NCI-H524 treated with DMSO at 0.1 percent for 48 hours (cell line): ENCODE measurements around the gene PROSER2.

Experiments used
- DNase-seq: peaks from one replicate; lab custom pipeline; 2025; lab: John Stamatoyannopoulos, UW

Gene PROSER2

DNA sequence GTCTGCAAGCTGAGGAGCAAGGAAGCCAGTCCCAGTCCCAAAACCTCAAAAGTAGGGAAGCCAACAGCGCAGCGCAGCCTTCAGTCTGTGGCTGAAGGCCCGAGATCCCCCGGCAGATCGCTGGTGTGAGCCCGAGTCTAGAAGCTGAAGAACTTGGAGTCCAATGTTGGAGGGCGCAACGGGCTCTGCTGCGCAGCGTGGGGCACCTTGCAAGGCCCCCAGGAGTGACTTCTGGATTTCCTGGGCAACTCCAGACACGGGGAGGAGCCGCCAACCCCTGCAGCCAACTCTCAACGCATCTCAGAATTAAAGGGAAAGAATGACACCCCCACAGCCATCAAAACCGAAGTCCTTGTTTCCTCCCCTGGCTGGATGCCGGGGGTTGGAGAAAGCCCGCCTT lies 18.8 kb upstream of the PROSER2 start:
- DNase-seq = no peak

DNA sequence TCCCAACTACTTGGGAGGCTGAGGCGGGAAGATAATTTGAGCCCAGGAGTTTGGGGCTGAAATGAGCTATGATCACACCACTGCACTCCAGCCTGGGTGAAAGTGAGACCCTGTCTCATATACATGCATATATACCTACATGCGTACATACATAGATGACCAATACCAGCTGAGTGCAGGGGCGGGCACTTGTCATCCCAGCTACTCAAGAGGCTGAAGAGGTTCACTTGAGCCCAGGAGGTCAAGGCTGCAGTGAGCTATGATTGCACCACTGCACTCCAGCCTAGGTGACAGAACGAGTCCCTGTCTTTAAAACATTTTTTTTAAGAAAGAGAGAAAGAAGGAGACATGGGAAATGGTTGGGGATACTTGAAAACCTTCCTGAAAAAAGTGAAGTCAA lies 17.4 kb upstream of the PROSER2 start:
- DNase-seq = no peak

DNA sequence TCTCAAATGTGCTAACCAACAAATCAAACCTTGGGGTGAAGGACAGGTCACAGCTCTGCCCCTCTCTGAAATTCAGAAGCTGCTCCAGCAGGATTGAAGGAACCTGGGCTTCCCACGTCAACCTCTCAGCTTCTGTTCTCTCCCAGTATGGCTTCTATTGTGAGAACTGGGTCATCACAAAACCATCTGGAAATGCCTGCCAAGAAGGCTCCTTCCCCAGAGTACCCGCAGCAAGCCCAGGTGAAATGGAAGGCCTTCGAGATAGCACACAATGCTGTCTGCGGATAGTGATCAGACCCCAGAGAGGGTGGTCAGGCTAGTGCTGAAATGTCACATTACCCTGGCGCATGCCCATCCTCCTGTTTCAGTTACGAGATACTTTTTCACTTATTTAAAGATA lies 16.4 kb upstream of the PROSER2 start:
- no peak for DNase-seq

DNA sequence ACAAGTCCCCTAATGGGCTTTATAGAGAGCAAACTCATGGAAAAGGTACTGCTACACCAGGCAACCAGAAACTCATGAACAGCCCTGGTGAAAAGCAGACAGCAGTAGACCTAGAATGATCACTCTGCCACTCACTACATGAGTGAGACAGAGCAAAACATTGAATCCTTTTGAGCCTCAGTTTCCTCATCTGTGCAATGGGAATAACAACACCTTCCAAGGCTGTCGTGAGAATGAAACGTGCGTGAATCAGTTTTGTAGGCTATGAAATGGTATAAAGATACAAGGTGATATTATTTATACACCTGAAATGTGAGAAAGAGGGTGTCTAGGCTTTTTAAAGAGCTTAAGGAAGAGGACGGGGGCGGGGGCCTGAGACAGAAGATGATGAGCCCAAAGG lies 14.3 kb upstream of the PROSER2 start:
- no peak for DNase-seq

DNA sequence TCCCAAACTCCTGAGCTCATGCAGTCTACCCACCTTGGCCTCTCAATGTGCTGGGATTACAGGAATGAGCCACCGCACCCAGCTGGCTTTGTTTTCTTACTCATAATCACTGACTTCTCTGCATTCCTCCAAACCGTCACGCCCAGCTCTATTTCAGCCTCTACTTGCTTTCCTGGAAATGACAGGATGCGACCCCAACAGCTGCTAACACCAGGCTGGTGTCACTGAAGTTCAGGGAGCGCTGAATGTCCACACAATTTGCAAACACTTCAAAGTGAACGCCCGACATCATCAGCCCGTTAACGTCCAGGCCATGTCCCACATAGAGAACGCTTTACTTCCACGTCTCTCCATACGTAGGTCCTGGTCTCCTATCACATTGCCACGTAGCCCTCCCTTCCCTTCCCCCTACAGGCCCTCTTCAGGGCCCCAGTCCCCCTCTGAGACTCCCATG lies 12.8 kb upstream of the PROSER2 start:
- no peak for DNase-seq

DNA sequence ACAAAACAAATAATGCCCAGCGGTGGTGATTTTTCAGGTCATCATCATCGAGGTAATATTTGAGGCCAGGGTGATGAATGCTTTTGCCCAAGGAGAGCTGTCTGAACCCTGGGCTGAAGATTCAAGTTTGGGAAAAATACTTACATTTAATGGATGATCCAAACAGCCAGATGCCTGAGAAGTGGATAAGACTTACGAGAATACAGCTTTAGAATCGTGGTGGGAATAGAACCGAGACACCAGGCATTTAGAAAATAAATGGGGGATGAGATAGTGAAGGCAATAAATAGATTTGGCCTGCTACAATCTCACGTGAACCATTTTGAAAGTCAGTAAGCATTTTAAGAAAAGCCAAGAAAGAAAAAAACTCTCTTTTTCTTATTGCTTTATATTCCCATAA lies 12.2 kb upstream of the PROSER2 start:
- no peak for DNase-seq

DNA sequence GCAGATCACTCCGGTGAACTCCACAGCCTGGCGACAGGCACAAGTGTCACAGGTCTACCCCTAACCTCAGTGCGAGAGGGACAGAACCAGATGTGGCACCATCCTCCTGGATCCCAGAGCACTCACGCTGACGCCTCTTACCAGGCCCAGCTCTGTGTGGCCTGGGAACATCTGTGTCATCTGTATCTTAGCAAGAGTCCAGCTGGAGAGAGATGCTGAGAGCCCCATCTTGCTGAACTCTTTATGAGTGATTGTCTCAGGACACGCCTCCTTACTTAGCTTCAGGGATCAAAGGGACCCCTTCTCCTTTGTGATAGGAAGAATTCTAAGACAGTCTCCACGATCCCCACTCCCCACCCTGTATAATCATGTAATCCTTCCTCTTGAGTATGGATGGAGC lies 10.0 kb upstream of the PROSER2 start:
- no peak for DNase-seq

DNA sequence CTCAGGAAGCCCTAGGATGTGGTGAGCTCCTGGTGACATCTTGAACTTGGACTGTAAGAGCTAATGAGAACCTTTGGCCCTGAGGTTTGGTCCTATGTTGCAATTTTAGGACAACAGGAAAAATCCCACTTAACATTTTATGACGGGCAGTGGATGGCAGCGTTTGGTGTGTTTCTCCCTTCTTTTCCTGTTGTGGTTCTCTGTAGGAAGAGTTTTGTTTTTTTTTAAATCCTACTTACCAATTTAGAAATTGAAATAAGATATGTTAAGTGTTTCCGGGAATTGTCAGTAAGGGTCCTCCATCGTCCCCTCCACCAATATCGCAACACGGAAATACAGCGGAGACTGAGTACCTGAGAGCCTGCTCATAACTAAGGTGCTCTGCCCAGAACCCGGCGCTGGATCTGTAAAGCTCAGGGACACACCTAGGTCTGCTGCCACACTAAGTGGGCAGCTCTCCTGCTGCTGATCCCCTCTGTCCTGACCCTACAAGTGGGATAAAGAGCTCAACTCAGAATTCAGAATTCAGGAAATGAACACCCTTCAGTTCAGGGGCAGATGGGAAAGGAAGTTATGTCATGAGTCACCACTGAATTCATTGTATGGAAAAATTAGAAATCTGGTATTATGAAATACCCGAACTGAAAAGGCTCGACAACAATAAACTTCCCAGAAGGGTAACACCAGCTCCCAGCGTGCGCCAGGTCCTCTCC lies 9.1 kb upstream of the PROSER2 start:
- no peak for DNase-seq

DNA sequence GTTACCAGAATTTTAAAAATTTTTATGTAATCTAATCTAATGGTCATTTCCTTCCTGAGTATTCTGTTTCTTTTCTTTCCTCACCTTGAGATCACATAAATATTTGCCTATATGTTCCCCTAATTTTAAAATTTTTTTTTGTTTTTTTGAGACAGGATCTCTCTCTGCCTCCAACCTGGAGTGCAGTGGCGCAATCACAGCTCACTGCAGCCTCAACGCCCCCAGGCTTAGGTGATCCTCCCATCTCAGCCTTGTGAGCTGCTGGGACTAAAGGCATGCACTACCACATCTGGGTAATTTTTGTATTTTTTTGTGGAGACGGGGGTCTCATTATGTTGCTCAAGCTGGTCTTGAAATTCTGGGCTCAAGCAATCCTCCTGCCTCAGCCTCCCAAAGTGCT lies 4.1 kb upstream of the PROSER2 start:
- DNase-seq = no peak

DNA sequence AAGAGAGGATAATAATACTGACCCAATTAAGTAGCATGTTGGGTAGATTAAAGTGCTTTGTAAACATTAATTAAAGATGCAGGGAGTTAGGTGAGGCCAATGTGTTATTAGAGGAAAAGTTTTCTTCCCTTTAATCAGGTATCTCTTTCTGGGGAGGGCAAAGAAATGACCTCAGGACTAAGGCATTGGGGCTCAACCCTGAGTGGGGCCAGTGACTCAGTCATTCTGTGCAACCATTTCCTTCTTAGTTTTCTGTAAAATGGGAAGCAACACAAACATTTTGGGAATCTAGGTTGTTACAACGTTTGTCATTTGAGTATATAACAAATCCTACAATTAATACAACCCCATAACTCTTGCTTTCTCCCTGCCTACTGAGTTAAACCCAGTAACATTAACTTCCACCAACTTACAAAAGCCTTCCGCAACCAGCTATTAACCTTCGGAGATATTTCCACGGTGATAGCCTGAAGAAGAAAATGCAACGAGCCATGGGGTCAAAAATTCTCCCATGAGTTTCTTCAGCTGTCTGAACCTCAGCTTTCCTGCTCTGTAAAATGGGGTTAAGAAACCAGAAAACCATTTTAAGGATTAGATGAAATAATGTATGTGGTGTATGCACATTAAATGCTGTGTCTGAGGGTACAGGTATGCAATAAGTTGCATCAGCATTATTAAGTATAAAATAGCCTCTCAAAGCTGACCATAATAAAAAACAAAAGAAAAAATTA lies 965 bp upstream of the PROSER2 start:
- no peak for DNase-seq

DNA sequence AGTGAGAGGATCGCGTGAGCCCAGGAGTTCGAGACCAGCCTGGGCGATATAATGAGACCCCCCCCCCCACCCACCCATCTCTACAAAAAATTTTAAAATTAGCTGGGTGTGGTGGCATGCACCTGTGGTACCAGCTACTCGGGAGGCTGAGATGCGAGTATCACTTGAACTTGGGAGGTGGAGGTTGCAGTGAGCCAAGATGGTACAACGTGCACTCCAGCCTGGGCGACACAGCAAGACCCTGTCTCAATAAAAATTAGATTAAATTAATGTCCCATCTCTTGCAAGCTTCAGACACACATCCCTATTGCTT lies 391 bp upstream of the PROSER2 start:
- no peak for DNase-seq

DNA sequence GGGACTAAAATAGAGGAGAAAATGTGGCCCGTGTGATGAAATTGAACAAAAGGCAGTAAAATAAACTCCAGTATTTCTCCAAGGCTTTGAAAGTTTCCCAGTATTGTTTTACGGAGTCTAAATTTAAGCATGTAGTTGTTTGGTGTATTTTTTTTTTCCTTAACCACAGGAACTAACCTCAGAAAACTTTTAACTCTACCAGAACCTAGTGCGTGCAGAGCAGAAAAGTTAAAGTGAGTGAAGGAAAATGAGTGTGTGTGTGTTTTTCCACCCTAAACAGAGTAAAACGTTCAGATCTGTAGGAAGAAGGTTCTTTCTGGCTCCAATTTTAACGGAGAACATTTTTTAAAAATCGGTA lies 812 bp downstream of the PROSER2 start:
- no peak for DNase-seq

DNA sequence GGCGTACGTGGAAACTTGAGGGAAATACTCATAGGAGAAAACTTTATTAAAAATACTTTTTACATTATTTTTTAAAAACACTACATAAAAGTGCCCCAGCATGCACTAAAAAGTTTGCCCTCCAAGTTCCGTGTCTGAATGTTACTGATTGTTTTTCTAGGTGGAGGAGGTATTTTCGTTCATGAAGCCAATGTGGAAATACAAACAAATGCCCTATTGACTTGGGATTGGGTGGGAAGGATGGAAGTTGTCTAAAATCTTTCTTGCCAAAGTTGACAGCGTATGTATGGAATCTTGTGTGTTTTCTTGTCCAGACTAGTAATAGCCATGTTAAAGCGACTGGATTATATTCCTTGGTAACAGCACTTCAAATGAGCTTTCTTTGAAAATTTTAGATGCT lies 1.2 kb downstream of the PROSER2 start:
- no peak for DNase-seq

DNA sequence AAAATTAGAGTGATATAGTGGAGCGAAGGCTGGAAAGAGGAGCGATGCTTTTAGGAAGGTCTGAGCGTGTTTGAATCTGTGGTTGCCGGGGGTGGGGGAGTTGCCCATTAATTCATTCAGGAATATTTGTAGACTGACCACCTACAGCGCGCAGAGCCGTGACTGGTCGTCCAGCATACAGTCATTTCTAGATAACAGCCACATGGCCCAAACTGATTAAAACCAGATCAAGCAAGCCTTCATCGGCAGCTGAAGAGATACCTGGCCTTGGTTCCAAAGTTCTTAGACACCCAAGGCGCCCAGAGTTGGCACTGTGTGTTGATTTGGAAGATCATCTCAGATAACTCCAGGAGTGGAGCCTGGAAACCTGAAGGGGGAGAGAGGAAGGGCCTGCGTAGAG lies 1.7 kb downstream of the PROSER2 start:
- DNase-seq = no peak

DNA sequence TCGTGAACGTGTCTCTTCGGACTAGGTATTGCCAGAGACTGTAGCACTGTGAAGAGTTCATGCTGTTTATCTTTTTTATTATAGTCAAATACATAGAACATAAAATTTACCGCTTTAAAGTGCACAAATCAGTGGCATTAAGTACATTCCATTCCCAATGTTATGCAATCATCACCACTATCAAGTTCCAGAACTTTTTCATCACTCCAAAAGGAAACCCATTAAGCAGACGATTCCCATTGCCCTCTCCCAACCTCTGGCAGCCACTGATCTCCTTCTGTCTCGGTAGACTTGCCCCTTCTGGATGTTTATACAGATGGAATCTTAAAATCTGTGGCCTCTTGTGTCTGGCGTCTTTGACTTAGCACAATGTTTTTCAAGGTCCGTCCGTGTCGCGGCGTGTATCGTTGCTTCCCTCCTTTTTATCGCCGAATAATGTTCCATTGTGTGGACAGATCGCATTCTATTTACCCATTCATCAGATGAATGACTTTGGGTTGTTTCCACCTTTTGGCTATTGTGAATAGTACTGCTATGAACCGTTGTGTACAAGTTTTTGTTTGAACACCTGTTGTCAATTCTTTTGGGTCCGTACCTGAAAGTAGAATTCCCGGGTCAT lies 2.7 kb downstream of the PROSER2 start:
- no peak for DNase-seq

DNA sequence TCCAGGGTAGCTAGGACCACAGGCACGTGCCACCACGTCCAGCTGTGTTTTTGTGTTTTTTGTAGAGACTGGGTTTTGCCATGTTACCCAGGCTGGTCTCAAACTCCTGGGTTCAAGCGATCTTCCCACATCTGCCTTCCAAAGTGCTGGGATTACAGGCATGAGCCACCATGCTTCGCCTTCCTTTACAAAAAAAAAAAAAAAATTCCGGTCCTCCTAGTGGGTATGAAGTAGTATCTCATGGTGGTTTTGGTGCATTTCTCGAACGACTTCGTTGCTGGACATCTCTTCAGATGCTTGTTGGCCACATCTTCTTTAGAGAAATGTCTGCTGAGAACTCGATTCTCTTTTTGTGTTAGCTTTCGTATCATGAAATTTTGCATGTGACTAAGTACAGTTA lies 3.9 kb downstream of the PROSER2 start:
- no peak for DNase-seq

DNA sequence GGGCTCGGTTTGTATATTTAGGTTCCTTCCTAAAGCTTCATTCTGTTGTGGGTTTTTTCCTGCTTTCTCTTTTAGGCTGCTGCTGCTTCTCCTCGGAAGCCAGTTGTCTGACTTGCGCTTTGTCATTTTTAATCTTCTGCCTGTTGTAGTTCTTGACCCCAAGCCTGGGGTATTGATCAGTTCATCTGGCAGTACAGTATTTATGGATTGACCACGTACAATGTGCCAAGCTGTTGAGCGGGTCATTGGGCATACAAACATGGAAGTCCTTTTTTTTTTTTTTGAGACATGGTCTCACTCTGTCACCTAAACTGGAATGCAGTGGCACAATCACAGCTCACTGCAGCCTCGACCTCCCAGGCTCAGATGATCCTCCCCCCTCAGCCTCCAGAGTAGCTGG lies 4.3 kb downstream of the PROSER2 start:
- DNase-seq = no peak

DNA sequence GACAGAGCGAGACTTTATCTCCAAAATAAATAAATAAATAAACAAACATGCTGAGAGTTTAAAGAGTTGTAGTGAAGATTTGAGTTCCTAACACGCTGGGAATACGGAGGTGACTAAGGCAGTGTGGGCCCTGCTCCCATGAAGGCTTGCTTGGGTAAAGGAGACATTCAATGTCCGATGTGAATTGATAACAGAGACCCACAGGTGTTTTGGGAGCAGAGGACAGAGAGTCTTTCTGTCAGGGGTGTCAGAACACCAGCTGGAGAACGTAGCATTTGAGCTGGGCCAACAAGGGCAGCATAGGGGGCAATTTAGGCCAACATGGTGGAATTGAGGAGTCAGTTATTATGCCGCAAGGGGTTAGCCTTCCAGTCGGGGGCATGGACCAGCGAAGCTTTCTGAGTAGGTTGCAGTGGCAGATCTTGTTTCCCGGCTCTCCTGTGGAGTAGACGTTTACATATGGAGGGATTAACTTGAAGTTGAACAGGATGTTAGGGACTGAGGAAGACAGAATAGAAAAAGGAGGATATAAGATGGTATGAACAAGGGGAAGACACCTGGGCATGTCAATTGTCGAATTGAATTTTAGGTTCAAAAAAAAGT lies 5.6 kb downstream of the PROSER2 start:
- DNase-seq = no peak

DNA sequence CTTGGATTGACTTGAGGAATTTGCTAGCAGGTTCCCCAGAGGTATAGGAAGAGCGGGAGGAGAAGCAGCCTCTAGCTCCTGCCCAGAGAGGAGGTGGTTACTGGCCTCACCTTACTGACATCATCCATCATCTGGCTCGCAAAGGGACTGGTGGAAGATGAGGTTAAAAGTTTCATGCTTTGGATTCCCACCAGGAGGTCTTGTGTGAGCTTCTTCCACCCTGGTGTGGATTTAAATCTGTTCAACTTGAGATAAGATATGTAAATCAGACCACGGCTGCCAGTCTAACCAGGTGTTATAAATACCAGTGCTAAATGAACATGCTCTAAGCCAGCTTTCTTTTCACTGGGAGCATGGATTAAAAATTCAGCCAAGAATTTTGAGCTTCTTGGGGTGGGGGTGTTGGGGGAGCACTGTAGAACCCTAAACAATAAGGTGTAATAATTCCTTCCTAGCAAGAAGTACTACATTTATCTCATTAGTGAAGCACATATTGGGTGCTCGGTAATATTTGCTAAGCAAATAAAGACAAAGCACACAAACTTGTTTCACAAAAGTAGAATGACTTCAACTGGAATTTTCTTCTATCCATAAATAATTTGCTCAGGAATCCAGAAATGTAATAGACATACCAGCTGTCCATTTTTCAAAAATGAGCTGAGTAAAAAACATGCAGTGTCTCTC lies 7.8 kb downstream of the PROSER2 start:
- no peak for DNase-seq

DNA sequence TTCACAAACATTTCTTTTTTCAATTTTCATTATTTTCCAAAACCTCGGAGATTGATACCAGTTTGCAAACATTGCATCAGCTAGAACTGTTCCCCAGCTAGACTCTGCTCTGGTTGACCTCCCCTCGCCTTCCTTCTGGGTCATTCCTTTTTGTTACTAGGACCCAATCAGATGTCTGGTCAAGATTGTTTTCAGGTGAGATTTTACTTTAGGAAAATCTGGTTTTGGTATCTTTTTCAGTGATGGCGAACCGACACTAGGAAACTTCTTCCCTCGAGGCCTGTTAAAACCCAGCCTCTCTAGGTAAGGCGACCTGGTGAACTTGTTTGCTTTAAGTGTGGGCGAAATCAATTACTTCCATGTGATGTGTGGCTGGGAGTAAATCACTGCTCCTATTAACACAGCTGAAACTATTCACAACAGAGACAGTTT lies 8.4 kb downstream of the PROSER2 start:
- DNase-seq = no peak

DNA sequence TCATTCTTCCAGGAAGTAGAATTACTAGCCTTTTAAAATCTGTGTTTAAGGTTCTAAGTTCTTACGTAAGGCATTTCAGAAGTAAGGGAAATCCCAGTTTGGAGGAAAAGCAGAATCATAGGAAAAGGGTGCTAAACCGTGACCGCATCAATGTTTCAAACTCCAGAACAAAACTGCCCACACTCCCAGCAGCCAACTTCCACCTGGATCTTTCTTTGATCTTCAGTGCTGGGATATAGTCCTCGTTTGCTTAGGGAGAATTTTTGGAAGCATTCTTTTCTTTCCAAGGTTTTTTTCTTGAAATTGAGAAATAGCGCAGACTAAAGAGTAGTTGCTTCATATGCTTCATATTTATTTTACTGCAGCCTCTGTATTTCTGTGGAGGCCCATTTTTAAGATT lies 8.9 kb downstream of the PROSER2 start:
- no peak for DNase-seq

DNA sequence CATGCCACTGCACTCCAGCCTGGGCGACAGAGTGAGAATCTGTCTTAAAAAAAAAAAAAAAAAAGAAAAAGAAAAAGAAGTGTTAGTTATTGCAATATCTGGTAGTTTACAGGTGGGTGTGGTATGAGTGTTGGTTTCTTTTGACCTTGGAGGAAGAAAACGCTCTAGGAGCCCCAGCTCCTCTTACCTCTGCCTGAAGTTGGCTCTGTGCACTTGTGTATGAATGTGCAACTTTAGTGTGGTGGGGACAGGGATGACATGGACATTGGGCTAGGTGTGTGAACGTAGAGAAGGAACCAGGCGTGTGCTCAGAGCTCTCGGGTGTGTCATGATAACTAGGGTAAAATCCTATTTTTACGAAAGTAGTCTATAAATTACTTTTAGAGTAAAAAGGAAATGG lies 11.9 kb downstream of the PROSER2 start:
- no peak for DNase-seq

DNA sequence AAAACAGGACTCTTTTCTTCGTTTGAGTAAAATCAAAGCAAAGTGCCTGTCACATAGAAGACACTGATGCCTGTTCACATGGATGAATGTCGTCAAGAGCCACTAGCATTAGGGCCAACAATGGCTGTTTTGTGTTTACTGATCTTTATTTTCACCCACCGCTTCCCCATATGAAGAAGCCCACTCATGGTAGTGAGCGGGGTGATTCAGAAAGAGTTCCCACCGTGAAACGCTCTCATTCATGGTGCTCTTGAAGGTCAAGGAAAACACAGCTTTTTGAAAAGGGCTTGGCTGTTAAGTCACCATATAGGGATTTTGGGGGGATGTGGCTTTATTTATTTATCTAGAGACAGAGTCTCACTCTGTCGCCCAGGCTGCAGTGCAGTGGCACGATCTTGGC lies 12.5 kb downstream of the PROSER2 start:
- no peak for DNase-seq
